GM12801 (cell line): ENCODE data around the gene EPHB2.

ENCODE experiments used
- TF ChIP-seq, protein P1 (sequence below): IDR thresholded peaks from one replicate; pipeline ENCODE4 v1.5.1; 2011; ENCODE audit warnings: control low read depth; ENCODE audit not compliant: insufficient read length; ENCODE audit errors: extremely low read depth

EPHB2 gene

DNA sequence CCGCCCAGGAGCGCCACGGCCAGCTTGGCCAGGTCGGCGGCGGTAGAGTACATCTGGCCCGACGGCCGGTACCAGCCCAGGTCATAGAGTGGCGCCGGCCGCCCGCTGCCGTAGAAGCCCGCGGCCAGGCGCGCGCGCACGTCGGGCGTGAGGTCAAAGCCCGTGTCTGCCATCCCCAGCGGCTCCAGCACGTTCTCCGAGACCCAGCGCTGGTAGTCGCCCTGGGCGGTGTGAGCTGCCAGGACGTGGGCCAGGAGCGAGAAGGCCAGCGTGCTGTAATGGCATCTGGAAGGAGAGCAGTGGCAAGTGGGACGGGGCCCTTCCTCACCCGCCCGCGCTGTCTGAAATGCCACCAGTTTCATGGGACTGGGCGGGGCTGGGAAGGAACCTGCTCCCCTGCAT is 243.1 kb downstream of the EPHB2 start:
- TF ChIP-seq, protein P1, sequence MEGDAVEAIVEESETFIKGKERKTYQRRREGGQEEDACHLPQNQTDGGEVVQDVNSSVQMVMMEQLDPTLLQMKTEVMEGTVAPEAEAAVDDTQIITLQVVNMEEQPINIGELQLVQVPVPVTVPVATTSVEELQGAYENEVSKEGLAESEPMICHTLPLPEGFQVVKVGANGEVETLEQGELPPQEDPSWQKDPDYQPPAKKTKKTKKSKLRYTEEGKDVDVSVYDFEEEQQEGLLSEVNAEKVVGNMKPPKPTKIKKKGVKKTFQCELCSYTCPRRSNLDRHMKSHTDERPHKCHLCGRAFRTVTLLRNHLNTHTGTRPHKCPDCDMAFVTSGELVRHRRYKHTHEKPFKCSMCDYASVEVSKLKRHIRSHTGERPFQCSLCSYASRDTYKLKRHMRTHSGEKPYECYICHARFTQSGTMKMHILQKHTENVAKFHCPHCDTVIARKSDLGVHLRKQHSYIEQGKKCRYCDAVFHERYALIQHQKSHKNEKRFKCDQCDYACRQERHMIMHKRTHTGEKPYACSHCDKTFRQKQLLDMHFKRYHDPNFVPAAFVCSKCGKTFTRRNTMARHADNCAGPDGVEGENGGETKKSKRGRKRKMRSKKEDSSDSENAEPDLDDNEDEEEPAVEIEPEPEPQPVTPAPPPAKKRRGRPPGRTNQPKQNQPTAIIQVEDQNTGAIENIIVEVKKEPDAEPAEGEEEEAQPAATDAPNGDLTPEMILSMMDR = no peak

DNA sequence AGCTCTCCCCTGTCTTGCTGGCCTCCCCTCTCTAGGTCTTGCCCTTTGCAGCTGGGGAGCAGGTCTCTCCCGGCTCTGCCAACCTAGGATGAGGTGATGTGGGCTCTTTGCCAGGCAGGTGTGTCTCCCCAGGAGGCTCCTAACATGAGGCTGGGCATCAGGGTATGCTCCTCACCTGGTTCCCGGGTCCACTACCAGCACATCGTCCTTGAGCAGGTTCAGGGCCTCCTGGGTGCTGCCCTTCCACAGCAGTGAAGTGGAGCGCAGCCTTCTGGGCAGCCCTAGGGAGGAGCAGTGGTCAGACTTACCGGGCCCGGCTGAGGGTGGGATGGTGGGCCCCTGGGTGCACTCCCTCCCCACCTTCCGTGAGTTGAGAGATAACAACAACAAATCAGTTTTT is 244.5 kb downstream of the EPHB2 start:
- TF ChIP-seq, protein P1 = no peak

DNA sequence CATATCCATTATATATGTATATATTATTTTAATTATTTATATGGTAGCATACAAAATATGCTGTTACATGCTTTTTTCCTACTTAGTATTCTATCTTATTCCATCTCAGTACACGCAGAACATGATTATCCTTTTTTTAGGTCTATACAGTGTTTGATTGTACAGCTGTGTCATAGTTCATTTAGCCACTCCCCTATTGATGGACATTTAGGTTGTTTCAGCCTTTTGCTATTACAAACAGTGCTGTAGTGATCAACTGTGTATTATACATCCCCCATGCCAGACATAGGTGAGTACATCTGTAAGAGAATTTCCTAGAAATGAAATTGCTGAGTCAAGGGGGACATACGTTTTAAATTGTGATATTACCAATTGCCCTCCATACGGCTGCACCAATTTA is 246.4 kb downstream of the EPHB2 start:
- TF ChIP-seq, protein P1 = no peak

DNA sequence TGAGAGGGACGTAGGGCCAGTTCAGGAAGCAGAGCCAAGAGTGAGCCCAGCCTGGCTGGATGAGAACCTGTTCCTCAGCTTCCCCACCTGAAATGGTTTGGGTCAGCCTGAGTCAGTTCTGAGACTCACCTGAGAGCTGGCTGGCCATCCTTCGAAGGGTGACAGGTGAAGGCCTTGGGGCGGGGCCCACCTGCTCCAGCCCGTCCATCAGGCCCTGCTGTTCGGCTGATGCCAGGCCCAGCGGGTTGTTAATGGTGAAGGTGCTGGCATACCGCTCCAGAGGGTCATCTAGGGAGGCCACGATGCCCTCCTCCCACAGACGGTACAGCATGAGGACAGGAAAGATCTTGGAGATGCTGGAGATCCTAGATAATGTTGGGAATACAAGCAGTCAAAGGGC is 247.9 kb downstream of the EPHB2 start:
- TF ChIP-seq, protein P1 = no peak

DNA sequence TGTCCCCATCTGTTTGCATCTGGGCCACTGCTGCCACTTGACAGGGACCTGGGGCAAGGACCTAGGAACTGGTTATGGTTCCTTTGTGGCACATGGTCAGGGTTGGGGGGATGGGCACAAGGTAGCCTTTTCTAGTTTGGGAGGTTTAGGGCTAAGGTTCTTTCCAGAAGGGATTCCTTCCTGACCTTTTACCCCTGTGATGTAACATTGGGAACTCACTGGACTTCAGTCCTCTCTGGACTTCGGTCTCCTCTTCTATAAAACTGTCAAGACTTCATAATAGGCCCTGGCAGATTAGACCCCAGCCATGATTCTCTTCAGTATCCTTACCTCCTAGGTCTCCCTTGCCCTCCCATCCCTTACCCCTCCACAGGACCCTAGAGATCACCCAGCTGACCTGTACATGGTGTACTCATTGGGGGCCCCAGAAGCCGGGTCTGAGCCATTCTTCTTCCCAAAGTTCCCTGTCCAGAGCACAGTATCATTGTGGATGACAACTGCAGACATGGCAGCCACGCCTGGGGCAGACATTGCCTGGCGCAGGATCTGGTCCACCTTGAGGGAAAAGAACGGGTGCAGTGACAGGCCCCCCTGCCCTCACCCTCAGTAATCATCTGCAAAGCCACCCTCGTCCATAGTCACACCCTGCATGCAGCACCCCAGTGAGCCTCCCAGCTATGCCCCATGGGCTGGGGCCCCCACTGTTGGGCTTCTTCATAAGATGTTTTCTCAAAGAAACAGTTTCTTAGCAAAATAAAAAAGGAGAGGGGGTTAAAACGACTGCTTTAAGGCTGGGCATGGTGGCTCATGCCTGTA is 249.1 kb downstream of the EPHB2 start:
- TF ChIP-seq, protein P1 = no peak

DNA sequence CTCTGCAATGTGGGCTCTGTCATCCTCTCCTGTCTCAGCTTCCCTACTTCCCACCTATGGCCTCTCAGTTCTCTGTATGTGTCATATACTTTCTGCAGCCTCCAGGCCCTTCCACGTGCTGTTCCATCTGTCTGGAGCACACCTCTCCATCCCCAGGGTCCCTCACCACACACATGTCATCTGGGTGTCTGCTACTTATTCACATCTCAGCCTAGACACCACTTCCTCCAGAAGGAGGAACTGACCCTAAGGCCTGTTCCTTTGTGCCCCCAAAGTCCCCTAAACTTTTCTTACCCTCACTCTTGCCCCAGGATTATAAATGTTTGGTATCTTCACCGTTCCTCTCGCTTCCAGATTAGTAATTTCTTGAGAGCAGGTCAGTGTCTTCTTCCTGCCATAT is 251.9 kb downstream of the EPHB2 start:
- TF ChIP-seq, protein P1 = no peak

DNA sequence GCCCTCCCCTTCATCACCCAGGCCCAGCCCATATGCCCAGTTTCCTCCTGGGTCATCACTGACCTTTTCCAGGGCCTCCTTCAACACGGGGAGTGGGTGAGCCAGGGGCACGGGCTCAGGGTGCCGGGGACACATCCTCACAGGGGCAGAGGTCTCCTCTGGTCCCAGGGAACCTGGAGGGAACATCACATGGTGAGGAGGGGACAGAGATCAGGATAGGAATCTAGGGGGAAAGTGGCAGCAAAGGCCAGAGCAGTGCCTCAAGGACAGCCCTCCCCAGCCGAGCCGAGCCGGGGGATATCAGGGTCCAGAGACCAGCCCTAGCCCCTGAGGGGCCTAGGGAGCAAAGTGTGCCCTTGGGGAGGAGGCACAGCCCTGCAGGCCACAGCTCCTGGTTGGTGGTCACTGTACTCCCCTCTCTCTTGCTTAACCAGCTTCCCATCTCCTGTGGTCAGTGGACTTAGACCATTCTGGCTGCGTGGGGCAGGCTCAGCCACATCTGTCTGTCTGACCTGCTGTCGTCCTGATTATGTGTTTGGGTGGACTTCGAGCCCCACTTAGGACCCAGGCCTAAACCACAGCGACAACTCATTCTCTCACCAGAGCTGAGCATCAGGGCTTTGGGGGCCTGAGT is 252.5 kb downstream of the EPHB2 start:
- TF ChIP-seq, protein P1 = no peak
